ENCODE data around the gene NAXD. TPM values are rescaled to one million over a fixed set of nuclear protein-coding genes. Genes with fewer than 3 reads are reported as not detected.

NAXD gene
- total RNA-seq, 1 experiment from 2014 or later = 15.1 TPM

DNA sequence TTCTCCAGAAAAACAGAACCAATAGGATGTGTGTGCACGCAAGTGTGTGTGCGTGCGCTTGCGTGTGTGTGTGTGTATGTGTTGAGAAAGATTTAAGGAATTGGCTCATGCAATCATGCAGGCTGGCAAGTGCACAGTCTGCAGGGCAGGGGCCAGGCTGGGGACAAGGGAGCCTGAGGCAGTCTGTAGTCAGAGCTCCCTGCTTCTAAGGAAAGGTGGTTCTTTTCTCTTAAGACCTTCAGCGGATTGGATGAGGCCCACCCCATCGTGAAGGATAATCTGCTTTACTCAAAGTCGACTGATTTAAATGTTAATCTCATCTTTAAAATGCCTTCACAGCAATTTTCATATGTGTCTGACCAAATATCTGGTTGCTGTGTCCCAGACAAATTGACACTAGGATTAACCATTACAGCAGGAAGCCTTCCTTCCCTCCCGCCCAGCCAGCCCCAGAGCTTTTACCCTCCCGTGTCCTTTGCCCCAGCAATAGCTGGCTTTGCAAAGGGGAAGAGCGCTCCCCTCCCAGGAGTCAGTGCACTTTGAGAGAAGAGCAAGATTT is 15.0 kb upstream of the NAXD start:
- H3K27me3 ChIP-seq (ENCODE audit: control insufficient read depth, insufficient read depth, low read length) = no peaks in the 10 kb centered on the region
- ChIA-PET POLR2A (no interaction called here), CTCF (no interaction called here)
- BruUV-seq (replicated peaks) = no TSS peak
- in situ Hi-C loops (cut with HindIII; ENCODE audit: low pct_unique_long_range_greater_than_20kb, low sequenced_read_pairs) (no loop called here), intact Hi-C loops (cut with micrococcal nuclease; ENCODE audit: unreplicated experiment) (no loop called here)
- ATAC-seq (no peak), DNase-seq (ENCODE audit: low read depth, low spot score) (no peak)
- H3K4me1 ChIP-seq (ENCODE audit: control insufficient read depth, insufficient read depth, low read length) = no peaks in the 10 kb centered on the region
- H3K27ac ChIP-seq (ENCODE audit: low read length) = no peak overlapping the region
- no peak overlapping the region for H3K4me3 ChIP-seq (ENCODE audit: low read depth in 2 of 2, low read length in 2 of 2)
- H3K36me3 ChIP-seq (ENCODE audit: control insufficient read depth, insufficient read depth, low read length) = no peaks in the 10 kb centered on the region
- TF ChIP-seq POLR2AphosphoS5 (IDR thresholded peaks at IDR 0.05; ENCODE audit: low read depth, low read length) = no peak
- TF ChIP-seq TCF7L2 (IDR thresholded peaks at IDR 0.05; ENCODE audit: low read depth, low read length) = no peak
- TF ChIP-seq CTCF (IDR thresholded peaks at IDR 0.05) = no peak
- no peak for TF ChIP-seq REST (IDR thresholded peaks at IDR 0.05; ENCODE audit: insufficient read depth in 1 of 2, low read depth in 2 of 2, low read length in 1 of 2)
- TF ChIP-seq SIN3A (IDR thresholded peaks at IDR 0.05; ENCODE audit: borderline replicate concordance, insufficient read depth, low read depth, low read length) = no peak
- H3K9me3 ChIP-seq (ENCODE audit: control insufficient read depth, insufficient read depth, low read depth, low read length) = no peaks in the 10 kb centered on the region

GRCh38 chr13:110600980-110601379 is 14.4 kb upstream of the NAXD start:
- no peaks in the 10 kb centered on the region for H3K36me3 ChIP-seq (ENCODE audit: control insufficient read depth, insufficient read depth, low read length)
- intact Hi-C loops (cut with micrococcal nuclease; ENCODE audit: unreplicated experiment) (no loop called here), in situ Hi-C loops (cut with HindIII; ENCODE audit: low pct_unique_long_range_greater_than_20kb, low sequenced_read_pairs) (no loop called here)
- H3K9me3 ChIP-seq (ENCODE audit: control insufficient read depth, insufficient read depth, low read depth, low read length) = no peaks in the 10 kb centered on the region
- H3K27me3 ChIP-seq (ENCODE audit: control insufficient read depth, insufficient read depth, low read length) = no peaks in the 10 kb centered on the region
- ATAC-seq (no peak), DNase-seq (ENCODE audit: low read depth, low spot score) (no peak)
- no TSS peak for BruUV-seq (replicated peaks)
- no peaks in the 10 kb centered on the region for H3K4me1 ChIP-seq (ENCODE audit: control insufficient read depth, insufficient read depth, low read length)
- no peak overlapping the region for H3K27ac ChIP-seq (ENCODE audit: low read length)
- POLR2A ChIA-PET = no interaction called here
- CTCF ChIA-PET = no interaction called here
- no peak for TF ChIP-seq REST (IDR thresholded peaks at IDR 0.05; ENCODE audit: insufficient read depth in 1 of 2, low read depth in 2 of 2, low read length in 1 of 2)
- no peak for TF ChIP-seq SIN3A (IDR thresholded peaks at IDR 0.05; ENCODE audit: borderline replicate concordance, insufficient read depth, low read depth, low read length)
- TF ChIP-seq POLR2AphosphoS5 (IDR thresholded peaks at IDR 0.05; ENCODE audit: low read depth, low read length) = no peak
- no peak for TF ChIP-seq TCF7L2 (IDR thresholded peaks at IDR 0.05; ENCODE audit: low read depth, low read length)
- TF ChIP-seq CTCF (IDR thresholded peaks at IDR 0.05) = no peak
- no peak overlapping the region for H3K4me3 ChIP-seq (ENCODE audit: low read depth in 2 of 2, low read length in 2 of 2)

All from Panc1 (cell line).